Common myeloid progenitor, CD34-positive (primary cell): ENCODE measurements around the gene POLR1G.

Source experiments
- CTCF ChIA-PET: fragments of 350-600 bp; sonication (Branson Sonifier 250); formaldehyde crosslinking; loops from one replicate; lab custom pipeline; 2021; ENCODE audit warnings: antibody characterized with exemption; lab: Charles Lee
- POLR2A ChIA-PET: fragments of 350-600 bp; sonication (Branson Sonifier 250); formaldehyde crosslinking; loops from one replicate; lab custom pipeline; 2021; ENCODE audit warnings: antibody characterized with exemption; lab: Charles Lee
- DNase-seq, 3 donors: peaks; one replicate each; pipeline versions ENCODE4 v3.0.0 to v3.0.0-alpha.2; 2013
- H3K27ac ChIP-seq, 2 experiments: 1 replicate in 1 of 2; 2 replicates in 1 of 2; pipeline ENCODE4 v1.7.0; 2013; ENCODE audit warnings: inconsistent platforms in 2 of 2, low read length in 2 of 2, mild to moderate bottlenecking in 2 of 2, low read depth in 1 of 2, moderate library complexity in 1 of 2; ENCODE audit not compliant: severe bottlenecking in 2 of 2, insufficient read depth in 1 of 2, poor library complexity in 1 of 2
- H3K27me3 ChIP-seq, 5 experiments: replicated peaks in 2 of 5; 1 replicate in 3 of 5; 2 replicates in 2 of 5; pipeline versions ENCODE4 v1.6.1 to v1.7.0; 2013; ENCODE audit warnings: low read length in 4 of 5, mild to moderate bottlenecking in 2 of 5, moderate library complexity in 2 of 5, inconsistent platforms in 1 of 5; ENCODE audit not compliant: insufficient read depth in 5 of 5, control insufficient read depth in 4 of 5
- H3K36me3 ChIP-seq, 4 experiments: 1 replicate in 2 of 4; 2 replicates in 2 of 4; pipeline versions ENCODE4 v1.6.1 to v1.7.0; 2013; ENCODE audit warnings: low read length in 3 of 4, control low read depth in 1 of 4, mild to moderate bottlenecking in 1 of 4; ENCODE audit not compliant: control insufficient read depth in 4 of 4, insufficient read depth in 4 of 4
- H3K4me1 ChIP-seq, 4 experiments: 1 replicate in 3 of 4; 2 replicates in 1 of 4; pipeline versions ENCODE4 v1.6.1 to v1.7.1; 2013; ENCODE audit warnings: low read length in 3 of 4, mild to moderate bottlenecking in 3 of 4, control low read depth in 1 of 4, inconsistent platforms in 1 of 4, moderate library complexity in 1 of 4; ENCODE audit not compliant: control insufficient read depth in 4 of 4, insufficient read depth in 4 of 4; ENCODE audit errors: control extremely low read depth in 1 of 4
- H3K4me3 ChIP-seq, 7 experiments: 1 replicate in 4 of 7; 2 replicates in 3 of 7; pipeline versions ENCODE4 v1.5.1 to v1.7.0; 2013; ENCODE audit warnings: mild to moderate bottlenecking in 7 of 7, low read length in 6 of 7, moderate library complexity in 6 of 7, inconsistent platforms in 2 of 7, low read depth in 2 of 7, control low read depth in 1 of 7; ENCODE audit not compliant: insufficient read depth in 4 of 7, control insufficient read depth in 1 of 7; ENCODE audit errors: extremely low read depth in 1 of 7
- H3K9me3 ChIP-seq, 5 experiments: 1 replicate in 4 of 5; 2 replicates in 1 of 5; pipeline versions ENCODE4 v1.6.1 to v1.7.1; 2013; ENCODE audit warnings: low read length in 4 of 5, mild to moderate bottlenecking in 2 of 5, inconsistent platforms in 1 of 5, low read depth in 1 of 5, moderate library complexity in 1 of 5; ENCODE audit not compliant: control insufficient read depth in 4 of 5, insufficient read depth in 2 of 5; ENCODE audit errors: control extremely low read depth in 1 of 5
- WGBS: methylation state at CpG from one replicate; pipeline ENCODE4 v1.1.5; 2013; ENCODE audit not compliant: insufficient coverage; 5-methylcytosine and 5-hydroxymethylcytosine counted together

The POLR1G gene

DNA sequence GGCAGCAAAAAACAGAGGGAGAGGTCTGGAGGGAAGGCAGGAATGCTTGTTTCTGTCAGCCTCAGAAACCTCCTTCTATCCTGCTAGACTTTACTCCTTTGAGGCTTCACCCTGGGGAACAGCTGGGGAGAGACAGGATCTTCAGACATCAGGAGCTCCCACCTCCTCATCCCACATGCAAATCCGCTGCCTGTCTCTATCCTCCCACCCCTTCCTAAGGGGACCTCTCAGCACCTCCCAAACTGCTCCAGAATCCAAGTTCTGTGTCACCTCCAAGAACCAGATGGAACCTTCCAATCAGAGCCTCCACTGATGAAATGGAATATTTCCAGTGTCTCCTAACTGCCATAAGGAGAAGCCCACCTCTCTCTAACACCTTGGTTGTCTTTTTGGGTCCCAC lies 26.3 kb upstream of the POLR1G start:
- CTCF ChIA-PET: no interaction called here
- POLR2A ChIA-PET: no interaction called here

DNA sequence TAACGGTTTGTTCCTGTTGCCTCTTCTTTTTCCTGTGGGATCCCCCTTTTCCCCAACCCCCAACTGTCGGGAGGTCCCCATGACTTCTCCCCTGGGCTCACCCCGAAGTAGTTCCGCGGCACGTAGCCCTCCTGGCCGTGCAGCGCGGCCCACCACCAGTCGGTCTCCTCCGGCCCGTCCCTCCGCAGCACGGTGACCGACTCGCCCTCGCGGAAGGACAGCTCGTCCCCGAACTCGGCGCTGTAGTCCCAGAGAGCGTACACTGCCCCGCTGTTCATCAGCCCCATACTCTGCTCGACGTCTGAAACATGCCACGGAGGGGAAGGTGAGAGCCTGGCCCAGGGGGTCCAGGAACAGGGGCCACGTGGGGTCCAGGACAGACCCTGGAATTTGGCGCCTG lies 24.0 kb upstream of the POLR1G start:
- DNase-seq: no peak
- WGBS: 87% methylated on average over 29 of the region's 29 CpGs
- POLR2A ChIA-PET: no interaction called here
- Histone ChIP-seq H3K4me3 (no peak overlapping the region), H3K4me1 (peaks cover 0 to 8% (median 1%) of the 10 kb centered on the region in 4 experiments), H3K36me3 (no peaks in the 10 kb centered on the region), H3K9me3 (no peaks in the 10 kb centered on the region), H3K27me3 (peaks cover 2 to 33% (median 21%) of the 10 kb centered on the region in 5 experiments), H3K27ac (no peak overlapping the region)
- CTCF ChIA-PET: no interaction called here

More for the DNA sequence above, 26.3 kb upstream of the POLR1G start:
- Histone ChIP-seq H3K4me3 (no peak overlapping the region), H3K36me3 (no peaks in the 10 kb centered on the region), H3K27me3 (peaks cover 0 to 10% (median 10%) of the 10 kb centered on the region in 5 experiments), H3K9me3 (no peaks in the 10 kb centered on the region), H3K27ac (no peak overlapping the region), H3K4me1 (no peaks in the 10 kb centered on the region)
- DNase-seq: no peak
- no CpG with 5 or more reads among the region's 1 CpG for WGBS

DNA sequence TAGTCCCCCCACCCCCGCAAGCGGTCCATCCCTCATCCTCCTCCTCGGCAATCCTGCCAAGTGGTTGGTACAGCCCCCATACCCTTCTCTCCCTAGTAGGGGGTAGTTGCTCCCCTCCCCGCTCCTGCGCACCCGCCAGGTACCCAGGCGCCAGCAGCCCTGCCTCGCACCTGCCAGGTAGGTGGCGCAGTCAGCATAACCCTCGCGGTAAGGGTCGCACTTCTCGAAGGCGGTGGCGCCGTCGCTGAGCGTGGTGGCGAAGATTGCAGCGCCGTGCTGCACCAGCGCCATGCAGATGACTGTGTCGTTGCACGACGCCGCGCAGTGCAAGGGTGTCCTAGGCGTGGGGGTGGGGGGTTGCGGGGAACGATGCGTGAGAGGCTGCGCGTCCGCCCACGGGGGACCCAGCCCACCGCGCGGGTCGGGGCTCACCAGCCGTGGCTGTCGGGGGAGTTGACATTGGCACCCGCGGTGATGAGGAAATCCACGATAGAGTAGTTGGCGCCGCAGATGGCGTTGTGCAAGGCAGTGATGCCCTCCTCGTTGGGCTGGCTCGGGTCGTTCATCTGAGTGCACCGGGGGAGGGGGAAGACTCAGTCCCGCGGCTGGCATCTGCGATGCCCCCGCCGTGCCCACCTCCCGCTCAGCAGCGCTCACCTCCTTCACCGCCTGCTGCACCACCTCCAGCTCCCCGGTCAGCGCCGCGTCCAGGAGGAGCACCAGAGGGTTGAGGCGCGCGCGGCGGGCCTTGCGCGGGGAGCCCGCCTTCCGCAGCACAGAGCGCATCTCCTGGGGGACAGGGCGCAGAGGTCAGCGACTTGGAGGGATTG lies 20.8 kb upstream of the POLR1G start:
- peak in 1 of 3 donors; percentile 30 for DNase-seq
- ChIA-PET POLR2A (no interaction called here), CTCF (no interaction called here)
- H3K36me3 ChIP-seq: no peaks in the 10 kb centered on the region
- H3K27ac ChIP-seq: no peak overlapping the region
- no peak overlapping the region for H3K4me3 ChIP-seq
- 8% methylated on average over 65 of the region's 75 CpGs for WGBS
- peaks cover 0 to 8% (median 1%) of the 10 kb centered on the region in 4 experiments for H3K4me1 ChIP-seq
- H3K9me3 ChIP-seq: no peaks in the 10 kb centered on the region
- H3K27me3 ChIP-seq: peaks cover 2 to 43% (median 18%) of the 10 kb centered on the region in 5 experiments

GRCh38 chr19:45391346-45391745 lies 15.1 kb upstream of the POLR1G start:
- no peaks in the 10 kb centered on the region for H3K9me3 ChIP-seq
- H3K4me3 ChIP-seq: no peak overlapping the region
- H3K4me1 ChIP-seq: peaks cover 0 to 7% (median under 1%) of the 10 kb centered on the region in 4 experiments
- no peak for DNase-seq
- no peaks in the 10 kb centered on the region for H3K36me3 ChIP-seq
- POLR2A ChIA-PET: interaction anchor here (0.5 kb wide), 1 partner anchor 1446 kb away, joined by 5 read pairs; no protein-coding TSS in a partner anchor
- H3K27me3 ChIP-seq: peaks cover 2 to 32% (median 10%) of the 10 kb centered on the region in 5 experiments
- CTCF ChIA-PET: interaction anchor here (1.6 kb wide), 1 partner anchor 10 kb away, joined by 6 read pairs; no protein-coding TSS in a partner anchor
- 93% methylated on average over 3 of the region's 3 CpGs for WGBS
- no peak overlapping the region for H3K27ac ChIP-seq

GRCh38 chr19:45391871-45392665 lies 14.4 kb upstream of the POLR1G start:
- Histone ChIP-seq H3K4me3 (no peak overlapping the region), H3K4me1 (peaks cover 0 to 10% (median 3%) of the 10 kb centered on the region in 4 experiments), H3K9me3 (no peaks in the 10 kb centered on the region), H3K36me3 (no peaks in the 10 kb centered on the region), H3K27me3 (peaks cover under 1 to 33% (median 9%) of the 10 kb centered on the region in 5 experiments), H3K27ac (no peak overlapping the region)
- no peak for DNase-seq
- ChIA-PET POLR2A (interaction anchor here (0.5 kb wide), 1 partner anchor 1445 kb away, joined by 5 read pairs; no protein-coding TSS in a partner anchor), CTCF (interaction anchor here (1.6 kb wide), 1 partner anchor 10 kb away, joined by 6 read pairs; no protein-coding TSS in a partner anchor)
- 95% methylated on average over 16 of the region's 21 CpGs for WGBS

DNA sequence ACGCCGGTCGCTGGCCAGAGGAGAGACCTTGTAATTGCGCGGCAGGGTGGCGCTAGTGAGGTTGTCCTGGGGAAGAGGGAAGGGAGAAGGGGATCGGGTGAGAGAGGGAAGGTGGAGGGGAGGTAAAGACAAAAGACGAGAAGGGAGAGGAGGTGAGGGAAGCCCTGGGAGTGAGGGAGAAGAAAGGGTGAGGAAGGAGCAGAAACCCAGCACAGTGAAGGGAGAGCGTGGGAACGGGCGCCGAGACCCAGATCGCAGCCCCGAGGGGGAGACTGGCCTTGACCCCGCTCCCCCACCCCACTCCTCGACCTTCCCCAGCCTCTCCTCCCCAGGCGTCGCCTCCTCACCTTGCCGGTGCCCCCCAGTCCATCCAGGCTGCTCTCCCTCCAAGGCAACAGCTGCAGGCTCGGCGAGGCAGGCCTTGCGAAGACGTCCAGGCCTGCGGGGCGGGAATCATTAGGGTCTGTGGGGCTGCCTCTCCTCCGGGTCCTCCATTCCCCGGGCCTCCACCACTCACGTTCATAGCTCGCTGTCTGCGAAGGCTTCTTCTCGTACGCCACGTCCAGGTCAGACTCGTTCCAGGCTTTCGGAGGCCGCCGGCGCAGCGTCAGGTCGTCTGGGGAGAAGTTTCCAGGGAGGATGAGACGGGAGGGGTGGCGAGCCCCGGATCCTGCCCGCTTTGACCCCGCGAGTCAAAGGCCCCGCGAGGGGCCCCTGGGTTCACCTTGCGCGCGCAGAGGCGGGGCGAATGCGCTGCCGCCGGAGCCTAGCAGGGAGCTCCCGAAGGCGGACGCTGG lies 10.4 kb upstream of the POLR1G start:
- ChIA-PET POLR2A (no interaction called here), CTCF (interaction anchor here (0.9 to 1.4 kb wide), 2 partner anchors 25 to 303 kb away, joined by 3 read pairs; partner anchors contain the start of gene PPP1R37)
- H3K4me3 ChIP-seq: peak overlapping the region in 1 of 7 experiments; percentile 11
- no peak for DNase-seq
- no peaks in the 10 kb centered on the region for H3K36me3 ChIP-seq
- H3K4me1 ChIP-seq: peaks cover 0 to 18% (median 11%) of the 10 kb centered on the region in 4 experiments
- no peak overlapping the region for H3K27ac ChIP-seq
- no peaks in the 10 kb centered on the region for H3K9me3 ChIP-seq
- 39% methylated on average over 55 of the region's 59 CpGs for WGBS
- H3K27me3 ChIP-seq: peaks cover 0 to 53% (median 17%) of the 10 kb centered on the region in 5 experiments
